C1 segment of cervical spinal cord (tissue), 14 donors: Measurements from ENCODE around the gene CFAP43.

Experiments used
- DNase-seq, 14 donors: peaks; one replicate each; lab custom pipeline; 2025; lab: John Stamatoyannopoulos, UW

CFAP43 gene

GRCh38 chr10:104099941-104100340, 132.2 kb downstream of the CFAP43 start:
- DNase-seq = no peak

DNA sequence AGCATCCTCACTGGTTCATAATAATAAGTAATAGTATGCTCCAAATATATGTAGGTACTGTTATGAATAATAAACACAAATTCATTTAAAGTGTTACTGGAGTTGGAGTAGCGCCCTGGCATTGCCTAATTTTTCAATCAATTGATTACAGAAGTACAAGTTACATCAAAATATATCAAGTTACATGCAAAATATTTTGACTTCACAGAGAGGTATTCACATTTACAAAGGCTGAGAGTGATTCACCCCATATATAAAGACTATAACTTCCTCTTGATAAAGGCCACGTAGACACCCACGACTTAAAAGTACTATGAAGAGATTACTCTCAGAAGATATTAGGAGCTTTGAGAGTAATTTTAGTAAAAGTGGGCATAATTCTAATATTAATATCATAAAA, 132.9 kb downstream of the CFAP43 start:
- DNase-seq = no peak

DNA sequence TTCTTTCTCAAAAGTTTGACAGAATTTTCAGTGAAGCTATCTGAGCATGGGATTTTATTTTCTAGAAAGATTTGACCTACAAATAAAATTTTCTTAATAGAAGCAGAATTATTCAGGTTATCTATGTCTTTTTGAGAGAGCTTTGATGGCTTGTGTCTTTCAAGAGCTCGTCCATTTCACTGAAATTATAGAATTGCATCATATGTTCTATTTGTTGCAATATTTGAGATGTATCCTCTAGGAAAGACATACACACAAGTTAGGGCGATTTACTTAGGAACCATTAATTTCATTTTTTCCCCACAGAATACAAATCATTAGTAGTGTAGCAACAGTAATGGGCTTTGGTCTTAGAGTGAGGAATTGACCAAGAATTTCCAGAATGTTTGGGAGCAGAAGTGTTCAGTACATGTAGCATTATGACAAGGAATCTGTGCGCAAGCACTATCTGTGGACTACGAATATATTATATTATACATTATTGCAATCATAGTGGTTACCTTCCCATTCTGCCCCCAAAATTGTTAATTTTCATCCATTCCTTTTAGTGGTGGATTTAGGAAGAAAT, 133.7 kb downstream of the CFAP43 start:
- no peak for DNase-seq

DNA sequence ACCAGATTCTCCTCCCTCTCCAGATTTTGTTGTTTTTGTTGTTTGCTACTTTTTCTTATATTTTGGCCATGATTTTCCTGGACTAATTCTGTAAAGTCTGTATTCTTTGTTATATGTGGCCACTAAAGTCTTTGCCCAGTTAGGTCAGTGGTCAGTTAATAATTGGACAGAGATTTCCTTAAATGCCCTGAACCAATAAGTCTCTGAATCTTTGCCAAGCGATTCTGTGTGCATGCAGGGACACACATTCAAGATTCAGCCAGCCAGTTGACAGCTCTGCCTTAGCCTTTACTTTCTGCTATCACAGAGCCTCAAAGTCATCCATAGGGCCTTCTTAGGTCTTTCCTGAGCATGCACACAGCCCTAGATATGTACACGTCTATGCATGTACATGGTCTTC, 135.5 kb downstream of the CFAP43 start:
- no peak for DNase-seq

- DNase-seq = no peak
Observed at GRCh38 chr10:104092749-104093148, 139.4 kb downstream of the CFAP43 start.

DNA sequence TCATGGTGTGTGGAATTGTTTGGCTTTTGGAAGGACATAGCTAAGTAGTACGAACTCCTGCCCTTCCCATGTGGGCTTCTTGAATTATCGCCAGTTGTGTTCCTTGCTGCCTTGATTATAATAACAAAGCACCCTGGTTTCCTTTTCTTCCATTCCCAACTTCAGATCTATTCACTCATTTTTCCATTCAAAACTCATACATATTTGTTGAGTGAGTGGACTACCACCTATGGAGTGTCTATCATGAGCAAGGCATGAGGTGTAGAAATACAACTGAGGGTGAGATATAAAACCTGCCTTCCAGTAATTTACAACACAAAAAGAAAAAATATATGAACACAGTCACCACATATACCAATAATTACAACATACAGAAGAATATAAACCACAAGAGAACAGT, 141.6 kb downstream of the CFAP43 start:
- DNase-seq = no peak

GRCh38 chr10:104089621-104090020, 142.5 kb downstream of the CFAP43 start:
- DNase-seq = no peak

- DNase-seq = no peak
Observed at GRCh38 chr10:104088239-104088638, 143.9 kb downstream of the CFAP43 start.

- no peak for DNase-seq
Observed at GRCh38 chr10:104085801-104086400, 146.3 kb downstream of the CFAP43 start, which contains the start of gene COL17A1. Gene COL17A1, minus strand, starts transcription at chr10:104085880. Its CDS starts 5,207 bp downstream, at chr10:104080673.

GRCh38 chr10:104084482-104085142, 147.6 kb downstream of the CFAP43 start:
- DNase-seq = no peak

- no peak for DNase-seq
Observed at GRCh38 chr10:104081998-104082397, 150.2 kb downstream of the CFAP43 start.

DNA sequence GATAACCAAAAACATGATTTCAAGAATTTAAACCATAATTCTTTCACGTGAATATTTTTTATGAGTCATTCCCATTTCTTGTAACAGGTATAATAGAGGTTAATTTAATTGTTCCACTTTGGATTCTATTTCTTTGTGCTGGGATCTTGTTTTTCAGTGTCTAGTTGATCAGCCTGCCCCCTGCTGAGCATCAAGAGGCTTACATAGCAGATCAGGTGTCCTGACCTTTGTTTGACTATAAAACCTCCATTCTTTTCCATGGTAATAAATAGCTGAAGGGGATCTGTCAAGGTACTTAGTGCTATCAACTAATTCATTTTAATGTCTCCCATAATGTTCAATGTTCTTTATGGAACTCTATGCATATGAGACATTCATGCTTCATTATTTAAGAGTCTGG, 151.4 kb downstream of the CFAP43 start:
- no peak for DNase-seq
